BE2C (cell line): ENCODE data around the gene IGFBP5.

ENCODE experiments used
- DNase-seq: peaks from one replicate; pipeline ENCODE4 v3.0.0-alpha.2; 2020
- H3K27me3 ChIP-seq: fragments of 250-450 bp; sonication (Bioruptor Pico); 2 replicates; pipeline ENCODE4 v1.5.1; 2020; ENCODE audit warnings: mild to moderate bottlenecking
- H3K36me3 ChIP-seq: fragments of 250-450 bp; sonication (Bioruptor Pico); 2 replicates; pipeline ENCODE4 v1.5.1; 2020; ENCODE audit warnings: mild to moderate bottlenecking
- H3K4me1 ChIP-seq: fragments of 250-450 bp; sonication (Bioruptor Pico); 2 replicates; pipeline ENCODE4 v1.5.1; 2020
- H3K4me3 ChIP-seq: 2 replicates; pipeline ENCODE4 v1.5.1; 2011; ENCODE audit warnings: low read depth, low read length
- H3K9me3 ChIP-seq: fragments of 250-450 bp; sonication (Bioruptor Pico); 2 replicates; pipeline ENCODE4 v1.5.1; 2020
- TF ChIP-seq, protein P1 (sequence below): IDR thresholded peaks from 2 replicates; pipeline ENCODE4 v1.5.1; 2012; ENCODE audit warnings: mild to moderate bottlenecking, low read depth, low read length

IGFBP5 gene

DNA sequence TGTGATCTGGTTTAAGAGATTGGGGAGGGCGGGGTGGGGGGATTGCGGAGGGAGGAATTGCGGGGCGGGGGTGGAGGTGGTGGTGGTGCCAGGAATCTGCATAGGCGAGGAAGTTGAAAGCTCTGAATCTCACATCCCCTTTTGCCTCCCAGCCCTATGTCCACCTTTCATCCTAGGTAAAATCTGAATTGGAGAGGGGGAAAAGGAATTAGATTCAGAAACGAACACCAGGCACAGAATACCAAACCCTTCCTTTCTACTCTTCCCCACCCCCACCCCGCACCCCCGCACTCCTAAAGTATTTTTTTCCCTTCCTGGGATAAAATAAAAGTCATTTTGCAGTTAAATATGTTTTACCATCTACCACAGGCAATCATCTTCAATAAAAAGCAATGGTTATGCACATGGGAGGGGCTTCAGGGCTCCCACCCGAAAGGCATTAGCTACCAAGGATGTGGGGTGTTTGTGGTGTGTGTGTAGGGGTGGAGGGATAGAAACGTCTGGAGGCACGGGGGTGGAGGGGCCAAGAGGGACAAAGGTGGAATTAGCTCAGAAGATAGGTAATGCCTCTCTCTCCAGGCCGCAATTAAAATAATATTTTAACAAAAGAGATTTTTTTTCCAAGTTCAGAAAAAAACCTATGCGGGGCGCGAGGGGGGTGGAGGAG lies 1.8 kb downstream of the IGFBP5 start:
- Histone ChIP-seq H3K4me3 (peak overlapping the region; percentile 71), H3K9me3 (no peaks in the 10 kb centered on the region), H3K36me3 (no peaks in the 10 kb centered on the region), H3K4me1 (peaks cover 49% of the 10 kb centered on the region), H3K27me3 (no peaks in the 10 kb centered on the region)
- DNase-seq, result no peak
- TF ChIP-seq, protein P1, sequence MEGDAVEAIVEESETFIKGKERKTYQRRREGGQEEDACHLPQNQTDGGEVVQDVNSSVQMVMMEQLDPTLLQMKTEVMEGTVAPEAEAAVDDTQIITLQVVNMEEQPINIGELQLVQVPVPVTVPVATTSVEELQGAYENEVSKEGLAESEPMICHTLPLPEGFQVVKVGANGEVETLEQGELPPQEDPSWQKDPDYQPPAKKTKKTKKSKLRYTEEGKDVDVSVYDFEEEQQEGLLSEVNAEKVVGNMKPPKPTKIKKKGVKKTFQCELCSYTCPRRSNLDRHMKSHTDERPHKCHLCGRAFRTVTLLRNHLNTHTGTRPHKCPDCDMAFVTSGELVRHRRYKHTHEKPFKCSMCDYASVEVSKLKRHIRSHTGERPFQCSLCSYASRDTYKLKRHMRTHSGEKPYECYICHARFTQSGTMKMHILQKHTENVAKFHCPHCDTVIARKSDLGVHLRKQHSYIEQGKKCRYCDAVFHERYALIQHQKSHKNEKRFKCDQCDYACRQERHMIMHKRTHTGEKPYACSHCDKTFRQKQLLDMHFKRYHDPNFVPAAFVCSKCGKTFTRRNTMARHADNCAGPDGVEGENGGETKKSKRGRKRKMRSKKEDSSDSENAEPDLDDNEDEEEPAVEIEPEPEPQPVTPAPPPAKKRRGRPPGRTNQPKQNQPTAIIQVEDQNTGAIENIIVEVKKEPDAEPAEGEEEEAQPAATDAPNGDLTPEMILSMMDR, result no peak

DNA sequence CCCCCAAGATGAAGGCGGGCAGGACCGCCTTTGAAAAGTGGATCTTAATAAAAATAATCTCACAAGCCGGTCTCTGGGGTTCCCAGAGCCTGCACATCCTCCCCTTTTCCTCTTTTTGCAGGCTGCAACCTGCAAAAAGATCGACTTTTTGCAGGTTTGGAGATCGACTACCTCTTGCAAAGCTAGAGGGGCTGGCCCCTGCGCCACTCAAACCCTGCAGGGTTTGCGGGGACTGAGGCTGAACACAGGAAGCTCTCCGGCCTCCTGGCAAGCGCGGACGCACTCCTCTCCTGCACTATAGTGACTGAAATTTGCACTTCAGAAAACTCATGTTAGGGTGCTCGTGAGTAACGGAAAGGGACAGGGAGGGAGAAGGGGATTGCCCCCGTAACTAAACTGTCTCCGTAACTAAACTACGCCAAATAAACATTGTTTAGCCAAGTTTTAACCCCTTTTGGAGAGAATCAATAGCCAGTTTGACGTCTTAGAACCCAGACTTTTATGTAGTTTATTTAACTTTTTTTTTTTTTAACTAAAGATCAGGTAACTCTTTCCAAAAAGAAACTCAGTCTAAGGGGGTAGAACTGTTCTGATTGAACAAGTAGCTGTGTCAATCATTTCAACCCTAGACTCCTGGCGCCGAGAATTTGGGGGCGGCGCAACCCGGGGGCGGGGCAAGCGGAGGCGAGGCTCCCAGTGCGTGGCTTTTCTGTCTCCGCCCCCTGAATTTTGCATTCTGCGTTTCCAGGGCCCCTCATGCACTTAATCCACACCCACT lies 2.5 kb downstream of the IGFBP5 start:
- DNase-seq, result peak; percentile 94
- Histone ChIP-seq H3K27me3 (no peaks in the 10 kb centered on the region), H3K36me3 (no peaks in the 10 kb centered on the region), H3K9me3 (no peaks in the 10 kb centered on the region), H3K4me3 (peak overlapping the region; percentile 71), H3K4me1 (peaks cover 45% of the 10 kb centered on the region)
- TF ChIP-seq, protein P1, result no peak

- H3K27me3 ChIP-seq, result no peaks in the 10 kb centered on the region
- peak; percentile 91 for DNase-seq
Measured at GRCh38 chr2:216690853-216691741, 4.3 kb downstream of the IGFBP5 start.

DNA sequence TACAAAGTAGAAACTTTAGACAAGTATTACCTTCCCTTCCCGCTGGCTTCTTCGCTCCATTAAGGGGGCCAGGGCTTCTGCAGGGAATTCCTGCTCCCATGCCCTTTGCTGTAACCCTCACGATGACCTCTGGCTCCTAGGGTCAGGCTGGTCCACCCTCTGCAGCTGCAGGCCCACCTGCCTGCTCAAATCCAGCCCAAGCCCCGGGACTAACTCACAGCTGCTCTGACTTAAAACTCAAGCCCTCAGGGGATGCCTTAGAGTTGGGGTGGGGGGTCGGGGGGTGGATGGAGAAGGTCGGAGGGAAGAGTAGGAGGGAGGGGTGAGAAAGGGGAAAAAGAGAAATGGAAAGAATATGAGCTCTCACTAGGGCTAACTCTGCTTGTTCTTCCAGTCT lies 4.9 kb downstream of the IGFBP5 start:
- Histone ChIP-seq H3K4me3 (peak overlapping the region; percentile 7; the same call in 1 of the 2 replicates), H3K27me3 (no peaks in the 10 kb centered on the region), H3K9me3 (no peaks in the 10 kb centered on the region), H3K4me1 (peaks cover 28% of the 10 kb centered on the region), H3K36me3 (no peaks in the 10 kb centered on the region)
- TF ChIP-seq, protein P1, result no peak
- no peak for DNase-seq

More at GRCh38 chr2:216690853-216691741, 4.3 kb downstream of the IGFBP5 start:
- Histone ChIP-seq H3K9me3 (no peaks in the 10 kb centered on the region), H3K4me3 (peak overlapping the region; percentile 71), H3K36me3 (no peaks in the 10 kb centered on the region), H3K4me1 (peaks cover 34% of the 10 kb centered on the region)
- TF ChIP-seq, protein P1, result no peak

- TF ChIP-seq, protein P1, result no peak
- no peaks in the 10 kb centered on the region for H3K9me3 ChIP-seq
- no peaks in the 10 kb centered on the region for H3K36me3 ChIP-seq
- no peak for DNase-seq
- H3K4me1 ChIP-seq, result peaks cover 20% of the 10 kb centered on the region
- H3K4me3 ChIP-seq, result no peak overlapping the region
- no peaks in the 10 kb centered on the region for H3K27me3 ChIP-seq
Measured at GRCh38 chr2:216689397-216689796, 6.0 kb downstream of the IGFBP5 start.
